ENCODE data around the gene OLFM3. TPM values are rescaled to one million over a fixed set of nuclear protein-coding genes. Genes with fewer than 3 reads are reported as not detected.

The OLFM3 gene
- total RNA-seq, 1 experiment from 2014 or later: not detected

DNA sequence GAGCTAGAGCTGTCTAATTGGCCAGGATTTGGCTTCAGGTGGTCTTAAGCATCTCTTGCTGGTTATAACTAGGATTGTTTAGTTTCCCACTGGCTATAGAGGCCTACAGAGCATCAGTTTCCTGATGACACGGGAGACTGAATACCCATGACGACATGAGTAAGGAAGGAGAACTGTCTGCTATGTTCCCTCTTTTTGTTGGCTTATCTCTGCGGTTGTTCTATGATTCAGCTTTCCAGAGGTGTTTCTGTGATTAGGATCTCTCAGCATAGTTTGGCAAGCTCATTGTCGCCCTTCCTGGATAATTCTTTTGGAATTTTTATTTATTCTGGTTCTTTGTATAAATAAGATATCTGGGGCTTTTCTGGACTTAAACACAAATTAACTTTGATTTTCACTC lies 163.4 kb downstream of the OLFM3 start:
- Histone ChIP-seq H3K27me3 (ENCODE audit: insufficient read depth, low read length) (no peaks in the 10 kb centered on the region), H3K79me2 (ENCODE audit: insufficient read depth, low read length) (no peaks in the 10 kb centered on the region), H3K9ac (ENCODE audit: low read length) (no peak overlapping the region), H3K4me3 (replicated peaks in 1 of 2; ENCODE audit: low read depth in 1 of 2, low read length in 2 of 2) (no peak overlapping the region), H4K20me1 (ENCODE audit: insufficient read depth) (no peaks in the 10 kb centered on the region), H3K9me2 (ENCODE audit: insufficient read depth) (no peaks in the 10 kb centered on the region), H3K36me3 (ENCODE audit: control insufficient read depth in 1 of 2, insufficient read depth in 2 of 2, low read length in 2 of 2) (no peaks in the 10 kb centered on the region), H3K4me2 (ENCODE audit: low read length) (no peak overlapping the region), H3K27ac (ENCODE audit: low read depth, low read length) (no peak overlapping the region), H2AFZ (ENCODE audit: low read depth, low read length, poor library complexity, severe bottlenecking) (no peak overlapping the region), H3K4me1 (ENCODE audit: control insufficient read depth in 1 of 2, insufficient read depth in 2 of 2, low read length in 2 of 2) (no peaks in the 10 kb centered on the region), H3K9me3 (ENCODE audit: control insufficient read depth in 1 of 2, insufficient read depth in 1 of 2, low read depth in 1 of 2, low read length in 2 of 2) (0 out of 4 replicates have a peak, but pooled peaks cover 0 to 3% of the 10 kb centered on the region in 2 experiments)
- no TSS peak for BruUV-seq (replicated peaks)
- POLR2A ChIA-PET: no interaction called here
- ATAC-seq (no peak), DNase-seq (ENCODE audit: low read depth, low spot score) (no peak)
- TF ChIP-seq, protein P1, sequence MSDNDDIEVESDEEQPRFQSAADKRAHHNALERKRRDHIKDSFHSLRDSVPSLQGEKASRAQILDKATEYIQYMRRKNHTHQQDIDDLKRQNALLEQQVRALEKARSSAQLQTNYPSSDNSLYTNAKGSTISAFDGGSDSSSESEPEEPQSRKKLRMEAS (IDR thresholded peaks at IDR 0.05): no peak
- TF ChIP-seq RAD21 (IDR thresholded peaks at IDR 0.05; ENCODE audit: low read depth): no peak
- no peak for TF ChIP-seq TCF7L2 (IDR thresholded peaks at IDR 0.05; ENCODE audit: borderline replicate concordance, extremely low read depth, insufficient read depth, insufficient read length)
- TF ChIP-seq, protein P2, sequence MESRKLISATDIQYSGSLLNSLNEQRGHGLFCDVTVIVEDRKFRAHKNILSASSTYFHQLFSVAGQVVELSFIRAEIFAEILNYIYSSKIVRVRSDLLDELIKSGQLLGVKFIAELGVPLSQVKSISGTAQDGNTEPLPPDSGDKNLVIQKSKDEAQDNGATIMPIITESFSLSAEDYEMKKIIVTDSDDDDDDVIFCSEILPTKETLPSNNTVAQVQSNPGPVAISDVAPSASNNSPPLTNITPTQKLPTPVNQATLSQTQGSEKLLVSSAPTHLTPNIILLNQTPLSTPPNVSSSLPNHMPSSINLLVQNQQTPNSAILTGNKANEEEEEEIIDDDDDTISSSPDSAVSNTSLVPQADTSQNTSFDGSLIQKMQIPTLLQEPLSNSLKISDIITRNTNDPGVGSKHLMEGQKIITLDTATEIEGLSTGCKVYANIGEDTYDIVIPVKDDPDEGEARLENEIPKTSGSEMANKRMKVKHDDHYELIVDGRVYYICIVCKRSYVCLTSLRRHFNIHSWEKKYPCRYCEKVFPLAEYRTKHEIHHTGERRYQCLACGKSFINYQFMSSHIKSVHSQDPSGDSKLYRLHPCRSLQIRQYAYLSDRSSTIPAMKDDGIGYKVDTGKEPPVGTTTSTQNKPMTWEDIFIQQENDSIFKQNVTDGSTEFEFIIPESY (IDR thresholded peaks at IDR 0.05; ENCODE audit: extremely low read depth, insufficient replicate concordance, low read length): no peak
- TF ChIP-seq ZFX (IDR thresholded peaks at IDR 0.05): no peak
- TF ChIP-seq EGR1 (IDR thresholded peaks at IDR 0.05; ENCODE audit: low read depth): no peak
- TF ChIP-seq, protein P3, sequence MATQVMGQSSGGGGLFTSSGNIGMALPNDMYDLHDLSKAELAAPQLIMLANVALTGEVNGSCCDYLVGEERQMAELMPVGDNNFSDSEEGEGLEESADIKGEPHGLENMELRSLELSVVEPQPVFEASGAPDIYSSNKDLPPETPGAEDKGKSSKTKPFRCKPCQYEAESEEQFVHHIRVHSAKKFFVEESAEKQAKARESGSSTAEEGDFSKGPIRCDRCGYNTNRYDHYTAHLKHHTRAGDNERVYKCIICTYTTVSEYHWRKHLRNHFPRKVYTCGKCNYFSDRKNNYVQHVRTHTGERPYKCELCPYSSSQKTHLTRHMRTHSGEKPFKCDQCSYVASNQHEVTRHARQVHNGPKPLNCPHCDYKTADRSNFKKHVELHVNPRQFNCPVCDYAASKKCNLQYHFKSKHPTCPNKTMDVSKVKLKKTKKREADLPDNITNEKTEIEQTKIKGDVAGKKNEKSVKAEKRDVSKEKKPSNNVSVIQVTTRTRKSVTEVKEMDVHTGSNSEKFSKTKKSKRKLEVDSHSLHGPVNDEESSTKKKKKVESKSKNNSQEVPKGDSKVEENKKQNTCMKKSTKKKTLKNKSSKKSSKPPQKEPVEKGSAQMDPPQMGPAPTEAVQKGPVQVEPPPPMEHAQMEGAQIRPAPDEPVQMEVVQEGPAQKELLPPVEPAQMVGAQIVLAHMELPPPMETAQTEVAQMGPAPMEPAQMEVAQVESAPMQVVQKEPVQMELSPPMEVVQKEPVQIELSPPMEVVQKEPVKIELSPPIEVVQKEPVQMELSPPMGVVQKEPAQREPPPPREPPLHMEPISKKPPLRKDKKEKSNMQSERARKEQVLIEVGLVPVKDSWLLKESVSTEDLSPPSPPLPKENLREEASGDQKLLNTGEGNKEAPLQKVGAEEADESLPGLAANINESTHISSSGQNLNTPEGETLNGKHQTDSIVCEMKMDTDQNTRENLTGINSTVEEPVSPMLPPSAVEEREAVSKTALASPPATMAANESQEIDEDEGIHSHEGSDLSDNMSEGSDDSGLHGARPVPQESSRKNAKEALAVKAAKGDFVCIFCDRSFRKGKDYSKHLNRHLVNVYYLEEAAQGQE (IDR thresholded peaks at IDR 0.05; ENCODE audit: low read depth): no peak
- no peak for TF ChIP-seq SRF (IDR thresholded peaks at IDR 0.05; ENCODE audit: low read depth)
- TF ChIP-seq SIN3A (IDR thresholded peaks at IDR 0.05; ENCODE audit: low read depth): no peak
- TF ChIP-seq EZH2phosphoT487 (IDR thresholded peaks at IDR 0.05; ENCODE audit: borderline replicate concordance): no peak
- TF ChIP-seq ELF1 (IDR thresholded peaks at IDR 0.05; ENCODE audit: borderline replicate concordance, low read depth): no peak
- no peak for TF ChIP-seq POLR2AphosphoS5 (IDR thresholded peaks at IDR 0.05; ENCODE audit: low read depth, low read length)
- no peak for TF ChIP-seq CEBPB (IDR thresholded peaks at IDR 0.05; ENCODE audit: low read depth)
- no peak for TF ChIP-seq YY1 (IDR thresholded peaks at IDR 0.05; ENCODE audit: extremely low read depth, insufficient replicate concordance, low read depth, low read length)
- no peak for TF ChIP-seq CBX3 (IDR thresholded peaks at IDR 0.05; ENCODE audit: low read depth)
- no peak for TF ChIP-seq ATF3 (IDR thresholded peaks at IDR 0.05)
- TF ChIP-seq POLR2A (IDR thresholded peaks at IDR 0.05; ENCODE audit: borderline replicate concordance, extremely low read depth, insufficient read depth, insufficient read length): no peak
- no peak for TF ChIP-seq FOSL1 (IDR thresholded peaks at IDR 0.05; ENCODE audit: low read depth)
- intact Hi-C loops (cut with micrococcal nuclease): no loop called here
- CTCF ChIA-PET: no interaction called here
- RAD21 ChIA-PET (ENCODE audit: low non-redundant PET in 1 of 2, low total read pairs in 2 of 2, uncharacterized antibody in 2 of 2, unreplicated experiment in 2 of 2): no interaction called here
